K562 (cell line): ENCODE measurements around the gene MED14. TPM values are rescaled to one million over a fixed set of nuclear protein-coding genes. Genes with fewer than 3 reads are reported as not detected.

ENCODE experiments used
- BRD9 ChIP-seq: fragments of 450-650 bp; IDR thresholded peaks from 2 replicates; pipeline ENCODE4 v1.6.1; 2018; ENCODE audit warnings: low read depth; ENCODE audit not compliant: partially characterized antibody
- CC2D1A ChIP-seq: fragments of 450-650 bp; IDR thresholded peaks from 2 replicates; pipeline ENCODE4 v1.6.1; 2017; ENCODE audit warnings: mild to moderate bottlenecking
- CHCHD3 ChIP-seq: fragments of 250-450 bp; sonication (Bioruptor Pico); IDR thresholded peaks from 2 replicates; pipeline ENCODE4 v2.1.2; 2022; ENCODE audit warnings: mild to moderate bottlenecking
- FOXJ3 ChIP-seq: sonication (generic); formaldehyde crosslinking; IDR thresholded peaks from 2 replicates; pipeline ENCODE4 v1.4.0; 2020; ENCODE audit warnings: mild to moderate bottlenecking, missing genetic modification reagents
- FOXM1 ChIP-seq, 2 experiments: fragments of 450-650 bp in 1 of 2; sonication (generic) in 1 of 2; formaldehyde crosslinking in 1 of 2; IDR thresholded peaks; 2 replicates each; pipeline versions ENCODE4 v1.6.1 to v1.9.0; 2017 to 2022; ENCODE audit warnings: low read depth in 2 of 2, mild to moderate bottlenecking in 2 of 2, missing genetic modification reagents in 1 of 2, moderate library complexity in 1 of 2
- HMBOX1 ChIP-seq: sonication (generic); IDR thresholded peaks from 2 replicates; pipeline ENCODE4 v1.6.1; 2016
- HMG20B ChIP-seq: fragments of 250-450 bp; sonication (Bioruptor Pico); IDR thresholded peaks from 2 replicates; pipeline ENCODE4 v1.5.0; 2021; ENCODE audit warnings: mild to moderate bottlenecking
- HOMEZ ChIP-seq: fragments of 250-450 bp; sonication (Bioruptor Pico); IDR thresholded peaks from 2 replicates; pipeline ENCODE4 v1.4.0; 2020; ENCODE audit warnings: mild to moderate bottlenecking, moderate library complexity
- JUNB ChIP-seq: fragments of 450-650 bp; formaldehyde crosslinking; conservative IDR thresholded peaks from 2 replicates; pipeline ENCODE4 v1.4.0; 2020; ENCODE audit warnings: mild to moderate bottlenecking
- KLF16 ChIP-seq: IDR thresholded peaks from 2 replicates; pipeline ENCODE4 v1.6.1; 2016; ENCODE audit warnings: antibody characterized with exemption
- MIER1 ChIP-seq: fragments of 450-650 bp; IDR thresholded peaks from 2 replicates; pipeline ENCODE4 v1.6.1; 2016; ENCODE audit warnings: antibody characterized with exemption, mild to moderate bottlenecking, low read depth
- NFXL1 ChIP-seq: fragments of 450-650 bp; formaldehyde crosslinking; IDR thresholded peaks from 2 replicates; pipeline ENCODE4 v1.4.0; 2021; ENCODE audit warnings: mild to moderate bottlenecking
- NR4A1 ChIP-seq, 2 experiments: fragments of 250-450 bp in 1 of 2; fragments of 450-650 bp in 1 of 2; sonication (Bioruptor Pico) in 1 of 2; IDR thresholded peaks; 2 replicates each; pipeline versions ENCODE4 v1.4.0 to v1.6.1; 2016 to 2020; ENCODE audit warnings: mild to moderate bottlenecking in 2 of 2, missing compliant biosample characterization in 1 of 2, missing genetic modification characterization in 1 of 2, moderate library complexity in 1 of 2
- POLR3G ChIP-seq: IDR thresholded peaks from 2 replicates; pipeline ENCODE4 v1.6.1; 2011; ENCODE audit not compliant: insufficient read length, insufficient replicate concordance; ENCODE audit errors: extremely low read depth
- PTBP1 ChIP-seq: fragments of 200-400 bp; formaldehyde crosslinking; IDR thresholded peaks from 2 replicates; pipeline ENCODE4 v1.6.1; 2017; ENCODE audit warnings: low read depth, low read length
- PURB ChIP-seq: sonication (generic); formaldehyde crosslinking; IDR thresholded peaks from 2 replicates; pipeline ENCODE4 v1.9.0; 2021; ENCODE audit warnings: low read depth, mild to moderate bottlenecking, missing genetic modification reagents
- RHOXF2B ChIP-seq: fragments of 250-450 bp; sonication (Bioruptor Pico); conservative IDR thresholded peaks from 2 replicates; pipeline ENCODE4 v1.5.1; 2021
- ZBTB8A ChIP-seq: fragments of 450-650 bp; IDR thresholded peaks from 2 replicates; pipeline ENCODE4 v1.6.1; 2018; ENCODE audit warnings: mild to moderate bottlenecking, moderate library complexity; ENCODE audit not compliant: partially characterized antibody
- ZC3H8 ChIP-seq: fragments of 450-650 bp; IDR thresholded peaks from 2 replicates; pipeline ENCODE4 v1.6.1; 2017
- ZFP91 ChIP-seq: sonication (generic); formaldehyde crosslinking; IDR thresholded peaks from 2 replicates; pipeline ENCODE4 v1.8.0; 2022; ENCODE audit warnings: mild to moderate bottlenecking, missing genetic modification reagents
- ZNF41 ChIP-seq: fragments of 250-450 bp; sonication (Bioruptor Pico); conservative IDR thresholded peaks from 2 replicates; pipeline ENCODE4 v1.4.0; 2020; ENCODE audit warnings: mild to moderate bottlenecking
- ZNF695 ChIP-seq: fragments of 450-650 bp; formaldehyde crosslinking; IDR thresholded peaks from 2 replicates; pipeline ENCODE4 v1.4.0; 2020; ENCODE audit warnings: mild to moderate bottlenecking, moderate library complexity
- polyA plus RNA-seq, 8 experiments: library from polyadenylated mRNA; depleted of rRNA in 4 of 8; stranded (reverse) in 5 of 8; unstranded in 3 of 8; fragments of >200 nt; fragmentation: Nextera tagmentation in 2 of 8; fragmentation: Illumina TruSeq in 1 of 8; extraction: Ambion mirVana in 2 of 8; extraction: Trizol in 1 of 8; gene quantifications; 2 replicates each; pipeline versions ENCODE4 v1.2.1 to v1.2.3, GENCODE V29; 2011 to 2014; ENCODE audit warnings: inconsistent platforms in 1 of 8, missing spikeins in 1 of 8
- total RNA-seq, 7 experiments: library from RNA; depleted of rRNA in 6 of 7; stranded (reverse); fragments of >200 nt in 6 of 7; fragmentation: Illumina TruSeq in 2 of 7; extraction: Trizol in 2 of 7; gene quantifications; 2 replicates each; pipeline versions ENCODE4 v1.2.1 to v1.2.3, GENCODE V29; 2011 to 2021; ENCODE audit warnings: low replicate concordance in 1 of 7
- TF ChIP-seq, protein P1 (sequence below), 2 experiments: fragments of 450-650 bp in 1 of 2; sonication (generic) in 1 of 2; formaldehyde crosslinking; conservative IDR thresholded peaks; 2 replicates each; pipeline versions ENCODE4 v1.4.0 to v1.8.1; 2020 to 2022; ENCODE audit warnings: mild to moderate bottlenecking in 1 of 2, missing genetic modification reagents in 1 of 2

The MED14 gene
- total and polyA plus RNA-seq, 9 of the 15 experiments (the other 6 are each of a cell fraction or from before 2014, with no cell fraction given) = 9.2 to 35.3 (median 18.7) TPM

GRCh38 chrX:40647307-40648197, 87.8 kb downstream of the MED14 start, which contains the start of gene CXorf38 (continued):
- TF ChIP-seq HMBOX1 (no peak), KLF16 (no peak), PURB (CRISPR knock-in tag) (no peak), NR4A1 (CRISPR knock-in tag; IDR thresholded peaks at IDR 0.05) (no peak), NR4A1 (tag; IDR thresholded peaks at IDR 0.05) (no peak), FOXM1 (IDR thresholded peaks at IDR 0.05; ENCODE audit: low read depth) (no peak), FOXM1 (CRISPR knock-in tag; IDR thresholded peaks at IDR 0.05; ENCODE audit: low read depth) (no peak), ZBTB8A (no peak), HOMEZ (CRISPR knock-in tag) (no peak), BRD9 (no peak), ZNF695 (CRISPR knock-in tag) (no peak), CHCHD3 (no peak), CC2D1A (no peak), JUNB (CRISPR knock-in tag) (no peak), POLR3G (no peak), NFXL1 (CRISPR knock-in tag) (no peak), ZFP91 (CRISPR knock-in tag) (no peak), RHOXF2B (no peak), MIER1 (no peak), PTBP1 (no peak), FOXJ3 (no peak), ZNF41 (CRISPR knock-in tag) (no peak), ZC3H8 (no peak), HMG20B (CRISPR knock-in tag) (no peak)
- TF ChIP-seq, protein P1, sequence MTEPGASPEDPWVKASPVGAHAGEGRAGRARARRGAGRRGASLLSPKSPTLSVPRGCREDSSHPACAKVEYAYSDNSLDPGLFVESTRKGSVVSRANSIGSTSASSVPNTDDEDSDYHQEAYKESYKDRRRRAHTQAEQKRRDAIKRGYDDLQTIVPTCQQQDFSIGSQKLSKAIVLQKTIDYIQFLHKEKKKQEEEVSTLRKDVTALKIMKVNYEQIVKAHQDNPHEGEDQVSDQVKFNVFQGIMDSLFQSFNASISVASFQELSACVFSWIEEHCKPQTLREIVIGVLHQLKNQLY (CRISPR knock-in tag; conservative IDR thresholded peaks at IDR 0.05) = no peak
